GM19397 (cell line): ENCODE data around the gene NR2F1-AS1.

Experiments used
- ATAC-seq: cut with Tn5 transposase; IDR thresholded peaks from one replicate; pipeline ENCODE4 v1.9.1; 2021; ENCODE audit warnings: mild to moderate bottlenecking, moderate library complexity; ENCODE audit not compliant: unreplicated experiment

NR2F1-AS1 gene

GRCh38 chr5:93603793-93604643, 23.0 kb upstream of the NR2F1-AS1 start:
- ATAC-seq, result no peak

DNA sequence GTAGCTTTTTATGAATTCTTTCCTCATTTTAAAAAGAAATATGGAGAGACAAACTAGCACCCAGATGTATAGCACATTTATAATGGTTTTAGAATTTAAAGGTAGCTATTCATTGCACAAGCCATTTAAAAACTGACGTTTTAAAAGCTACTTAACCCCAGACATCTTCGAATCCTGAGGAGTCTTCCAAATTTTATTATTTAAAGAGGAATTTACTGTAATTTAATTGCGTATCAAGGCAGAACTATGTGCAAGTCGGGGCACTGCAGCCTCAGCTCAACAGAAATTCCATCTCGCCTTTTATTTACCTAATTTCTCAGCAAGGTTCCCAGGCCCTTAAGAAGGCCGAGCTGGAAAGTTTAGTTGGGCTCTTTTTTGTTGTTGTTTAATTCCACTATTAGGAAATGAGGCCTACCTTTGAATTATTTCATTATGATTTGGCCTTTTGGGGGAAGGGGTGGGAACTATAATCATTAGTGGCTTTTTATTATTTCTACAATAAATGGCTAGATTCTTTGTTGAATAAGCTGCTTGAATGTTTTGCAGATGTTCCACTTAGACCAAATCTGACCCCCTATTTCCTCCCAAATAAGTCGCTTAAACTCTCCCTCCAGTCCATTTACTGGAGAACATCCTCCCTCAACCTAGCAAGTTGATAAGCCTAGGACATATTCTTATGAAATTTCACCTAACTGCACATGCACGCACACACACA, 22.2 kb upstream of the NR2F1-AS1 start:
- no peak for ATAC-seq

DNA sequence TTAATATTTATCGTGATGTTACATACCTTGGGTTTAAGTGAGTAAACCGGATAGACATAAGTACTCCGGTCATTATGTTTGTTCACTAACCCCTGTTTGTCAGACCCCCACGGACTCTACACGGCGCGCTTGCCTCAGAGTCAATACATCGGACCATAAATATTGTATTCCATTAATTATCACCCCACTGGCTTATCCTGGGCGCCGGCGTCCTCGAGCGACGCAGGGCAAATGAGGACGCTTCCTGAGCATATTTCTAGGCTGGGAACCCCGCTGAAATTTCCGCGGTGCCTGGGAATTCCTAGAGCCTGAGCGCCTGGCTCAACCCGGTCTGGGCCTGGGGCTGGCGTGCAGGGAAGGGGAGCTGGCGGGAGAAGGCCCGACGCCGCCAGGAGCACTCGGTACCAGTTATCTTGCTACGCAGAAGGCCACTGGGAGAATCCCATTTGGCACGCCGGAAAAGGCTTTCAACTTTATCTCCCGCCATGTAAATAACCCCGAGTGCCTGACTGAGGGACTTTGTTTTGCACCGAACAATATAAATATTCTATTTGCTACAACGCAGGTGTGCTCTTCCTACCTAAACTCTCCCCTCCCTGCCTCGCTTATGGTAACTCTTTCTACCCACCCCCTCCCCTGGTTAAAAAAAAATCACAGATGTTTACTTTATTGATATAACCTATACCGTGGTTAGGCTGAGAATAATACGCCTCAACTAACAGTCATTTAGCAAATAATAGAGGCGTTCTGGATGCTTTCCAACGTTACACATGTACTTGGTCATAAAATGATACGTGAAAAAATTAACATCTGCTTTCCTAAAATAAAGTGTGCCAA, 21.4 kb upstream of the NR2F1-AS1 start:
- no peak for ATAC-seq

GRCh38 chr5:93601802-93602155, 20.8 kb upstream of the NR2F1-AS1 start:
- no peak for ATAC-seq

GRCh38 chr5:93601071-93601801, 20.2 kb upstream of the NR2F1-AS1 start:
- ATAC-seq, result no peak

DNA sequence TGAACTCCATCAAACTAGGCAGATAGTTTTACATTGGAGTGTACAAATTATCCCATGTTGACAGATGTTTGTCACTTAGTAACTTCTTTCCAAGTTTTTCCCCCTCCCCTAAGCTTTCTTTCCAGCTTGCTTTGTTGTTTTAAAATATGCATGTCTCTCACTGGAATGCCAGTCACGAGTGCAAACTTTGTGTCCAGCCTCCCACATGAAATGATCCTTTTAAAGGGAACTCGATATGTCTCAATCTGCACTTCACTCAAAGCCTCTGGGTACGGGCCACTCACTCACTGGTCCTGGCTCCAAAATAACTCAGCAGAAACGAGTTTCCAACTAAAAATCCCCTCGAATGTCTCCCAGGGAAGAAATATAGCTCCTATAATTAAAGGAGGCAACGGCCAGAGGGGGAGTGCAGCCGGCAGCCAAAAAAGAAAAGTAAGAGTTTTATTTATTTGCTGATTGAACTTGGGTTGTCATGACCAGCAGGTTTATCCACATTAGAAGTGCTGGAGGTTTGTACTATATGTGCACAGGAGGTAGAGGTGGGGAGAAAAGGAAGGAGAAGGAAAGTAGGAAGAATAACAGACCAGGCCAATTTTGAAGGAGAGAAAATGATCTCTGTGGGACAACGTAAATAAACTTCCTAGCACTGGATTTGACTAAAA, 19.5 kb upstream of the NR2F1-AS1 start:
- no peak for ATAC-seq

GRCh38 chr5:93599399-93600120, 18.5 kb upstream of the NR2F1-AS1 start:
- no peak for ATAC-seq

- no peak for ATAC-seq
Observed at GRCh38 chr5:93599001-93599379, 18.0 kb upstream of the NR2F1-AS1 start.

- no peak for ATAC-seq
Observed at GRCh38 chr5:93598091-93599000, 17.3 kb upstream of the NR2F1-AS1 start.

DNA sequence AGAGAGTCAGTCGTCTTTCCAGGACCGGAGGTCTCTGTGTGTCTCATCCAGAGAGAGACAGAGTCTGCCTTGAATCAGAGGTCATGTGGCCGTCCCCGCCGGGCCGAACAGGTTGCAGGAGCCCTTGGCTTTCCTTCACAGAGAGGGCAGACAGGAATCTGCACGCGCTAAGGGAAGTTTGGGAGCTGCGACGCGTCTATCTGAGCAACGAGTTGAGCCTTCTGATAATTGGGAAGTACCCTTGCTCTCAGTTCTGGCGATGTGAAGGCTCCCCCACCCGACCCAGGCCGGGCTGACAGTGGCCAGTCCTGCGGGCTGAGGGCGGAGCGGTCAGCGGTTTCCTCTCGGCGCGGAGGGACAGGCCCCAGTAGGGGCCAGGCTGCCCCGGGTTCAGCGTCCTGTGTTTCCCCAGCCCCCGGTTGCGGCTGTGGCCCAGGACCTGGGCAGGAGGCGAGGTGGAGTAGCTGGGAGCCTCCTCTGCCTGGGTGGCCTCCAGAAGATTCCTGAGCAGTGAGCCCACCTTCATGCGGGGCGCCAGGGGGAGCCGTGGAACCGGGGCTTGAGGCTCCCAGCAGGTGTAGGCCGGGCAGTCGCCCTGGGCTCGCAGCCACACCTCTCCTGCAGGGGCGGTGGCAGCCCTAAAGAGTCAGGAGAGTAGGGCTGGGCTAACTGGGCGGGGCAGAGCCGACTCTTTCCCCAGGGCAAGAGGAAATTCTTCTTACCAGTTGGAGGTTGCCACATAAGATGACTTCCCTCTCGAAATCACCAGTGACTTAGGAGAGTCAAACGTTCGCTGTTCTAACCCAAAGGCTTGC, 15.9 kb upstream of the NR2F1-AS1 start:
- ATAC-seq, result no peak

DNA sequence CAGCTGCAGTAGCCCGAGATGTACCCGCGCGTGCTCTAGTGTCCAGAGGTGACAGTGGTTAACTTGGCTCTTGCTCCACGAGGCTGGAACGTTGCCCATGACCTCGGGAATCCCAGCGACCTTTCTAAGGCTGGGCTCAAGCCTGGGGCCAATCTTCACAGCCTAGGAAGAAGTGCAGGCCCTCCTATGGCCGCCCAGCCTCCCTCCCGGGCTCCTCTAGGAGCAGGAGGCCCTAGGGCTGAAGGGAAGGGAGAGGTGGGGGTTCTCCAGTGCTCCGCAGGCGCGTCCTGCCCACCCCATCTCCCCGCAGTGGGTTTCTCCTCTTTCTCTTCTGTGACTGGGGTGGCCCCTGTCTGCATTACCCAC, 15.3 kb upstream of the NR2F1-AS1 start:
- ATAC-seq, result no peak

- no peak for ATAC-seq
Observed at GRCh38 chr5:93595420-93596147, 14.6 kb upstream of the NR2F1-AS1 start.

DNA sequence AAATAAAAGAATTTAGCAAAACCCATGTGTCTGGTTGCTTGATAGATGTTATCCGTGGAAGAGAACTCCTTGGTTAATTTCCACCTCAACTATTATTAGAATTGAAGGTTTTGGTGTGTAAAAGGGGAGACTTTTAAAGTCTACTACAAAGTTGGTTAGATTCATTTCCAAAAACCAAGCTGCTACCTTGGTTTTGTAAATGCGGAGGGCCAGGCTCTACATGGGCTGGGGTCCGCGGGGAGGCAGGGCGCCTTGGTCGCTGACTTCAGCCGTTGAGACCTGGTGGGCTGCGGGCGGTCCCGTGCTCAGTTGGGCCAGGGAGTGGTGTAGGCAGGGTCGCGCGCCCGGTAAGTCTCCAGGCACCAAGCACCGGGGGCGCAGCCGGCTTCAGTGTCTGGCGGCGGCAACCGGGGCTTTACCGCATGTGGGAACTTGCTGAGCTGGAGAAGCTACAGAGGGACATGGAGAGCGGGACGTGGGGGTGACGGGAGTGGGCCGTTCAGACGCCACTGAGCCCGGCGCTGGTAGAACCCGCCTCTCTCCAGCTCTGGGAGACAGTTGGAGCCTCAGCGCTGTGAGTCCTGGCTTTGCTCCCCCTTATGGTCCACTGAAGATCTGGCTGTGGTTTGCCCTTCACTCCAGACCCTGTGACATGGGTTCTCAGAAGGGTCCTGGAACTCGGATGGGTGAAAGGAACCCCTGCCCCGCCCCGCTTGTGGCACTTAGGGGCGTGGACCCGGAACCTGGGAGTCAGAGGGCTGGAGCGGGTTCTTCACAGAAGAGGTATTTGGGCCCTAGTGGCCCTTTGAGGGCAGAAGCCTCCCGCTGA, 13.8 kb upstream of the NR2F1-AS1 start:
- ATAC-seq, result no peak

DNA sequence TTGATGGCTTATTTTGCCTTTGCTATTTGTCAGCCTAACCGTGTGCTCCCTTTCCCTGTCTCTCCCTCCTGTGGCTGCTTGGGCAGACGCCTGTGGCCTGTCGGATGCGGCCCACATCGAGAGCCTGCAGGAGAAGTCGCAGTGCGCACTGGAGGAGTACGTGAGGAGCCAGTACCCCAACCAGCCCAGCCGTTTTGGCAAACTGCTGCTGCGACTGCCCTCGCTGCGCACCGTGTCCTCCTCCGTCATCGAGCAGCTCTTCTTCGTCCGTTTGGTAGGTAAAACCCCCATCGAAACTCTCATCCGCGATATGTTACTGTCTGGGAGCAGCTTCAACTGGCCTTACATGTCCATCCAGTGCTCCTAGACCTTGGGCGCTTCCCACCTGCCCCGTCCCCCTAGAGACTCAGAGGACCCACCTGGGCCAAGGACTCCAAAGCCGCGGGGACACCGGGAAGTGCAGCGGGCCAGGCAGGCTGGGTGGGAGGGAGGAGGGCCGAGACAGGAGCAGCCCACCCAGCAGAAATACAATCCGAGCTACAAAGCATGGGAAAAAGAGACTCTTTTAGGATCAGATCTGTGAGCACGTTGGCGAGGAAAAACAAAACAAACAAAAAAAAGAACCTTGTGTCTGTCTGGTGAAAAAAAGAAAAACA, 12.6 kb upstream of the NR2F1-AS1 start:
- no peak for ATAC-seq

DNA sequence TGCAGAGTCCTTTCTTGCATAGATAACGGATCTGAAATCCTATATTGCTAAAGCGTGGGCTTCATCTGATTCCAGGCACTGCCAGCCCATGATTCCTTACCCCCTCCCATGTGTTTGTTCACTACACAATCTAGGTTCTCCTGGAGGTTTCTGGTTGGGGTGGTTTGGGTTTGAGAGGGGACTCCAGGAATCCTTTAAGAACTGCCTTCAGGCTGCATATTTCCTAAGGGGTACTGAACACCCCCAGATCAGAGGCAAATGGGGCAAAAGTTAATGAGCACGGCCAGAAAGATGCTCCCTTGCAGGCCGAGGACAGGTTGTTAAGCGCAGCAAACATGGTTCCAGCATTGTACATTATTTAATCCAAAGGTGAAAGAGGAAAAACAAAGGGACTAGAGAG, 11.9 kb upstream of the NR2F1-AS1 start:
- ATAC-seq, result no peak
